Pons (tissue), 1 donor: ENCODE results near the gene FRS3.

Source experiments
- DNase-seq: peaks from one replicate; pipeline ENCODE4 v3.0.0-alpha.2; 2016; ENCODE audit warnings: low spot score

FRS3 gene

GRCh38 chr6:41790045-41790444, 10.3 kb upstream of the FRS3 start:
- DNase-seq, result no peak

- no peak for DNase-seq
These were observed 9.7 kb upstream of the FRS3 start for GRCh38 chr6:41789390-41789724.

- DNase-seq, result peak; percentile 89
These were observed 7.7 kb upstream of the FRS3 start, which contains the start of gene TOMM6 for GRCh38 chr6:41787219-41787917. TOMM6 (plus strand) TSS chr6:41787694; CDS start chr6:41787698, 4 bp downstream.

- DNase-seq, result peak; percentile 80
These were observed 6.9 kb upstream of the FRS3 start for GRCh38 chr6:41786451-41787218.

- peak; percentile 38 for DNase-seq
These were observed 6.2 kb upstream of the FRS3 start for GRCh38 chr6:41785689-41786450.

GRCh38 chr6:41785254-41785653, 5.6 kb upstream of the FRS3 start:
- DNase-seq, result no peak

GRCh38 chr6:41784581-41785171, 5.0 kb upstream of the FRS3 start:
- peak; percentile 25 for DNase-seq

GRCh38 chr6:41783106-41783780, 3.5 kb upstream of the FRS3 start:
- no peak for DNase-seq

GRCh38 chr6:41781366-41781730, 1.6 kb upstream of the FRS3 start:
- no peak for DNase-seq

GRCh38 chr6:41780551-41781365, 1.1 kb upstream of the FRS3 start, which contains the start of gene PRICKLE4:
PRICKLE4 (plus strand) TSS chr6:41780782; CDS start chr6:41783474, 2,692 bp downstream.
- peak; percentile 18 for DNase-seq

GRCh38 chr6:41779336-41779735, 364 bp downstream of the FRS3 start:
- DNase-seq, result peak; percentile 14

GRCh38 chr6:41778895-41779294, 805 bp downstream of the FRS3 start:
- no peak for DNase-seq

GRCh38 chr6:41777551-41778285, 2.0 kb downstream of the FRS3 start:
- DNase-seq, result no peak

- no peak for DNase-seq
These were observed 4.3 kb downstream of the FRS3 start for GRCh38 chr6:41775293-41775882.

- no peak for DNase-seq
These were observed 4.9 kb downstream of the FRS3 start for GRCh38 chr6:41774841-41775240.

GRCh38 chr6:41771058-41771983, 8.4 kb downstream of the FRS3 start:
- DNase-seq, result no peak

- no peak for DNase-seq
These were observed 9.2 kb downstream of the FRS3 start for GRCh38 chr6:41770381-41771057.

GRCh38 chr6:41769376-41769775, 10.3 kb downstream of the FRS3 start:
- no peak for DNase-seq
